ENCODE measurements around the gene VSX1.

DNA sequence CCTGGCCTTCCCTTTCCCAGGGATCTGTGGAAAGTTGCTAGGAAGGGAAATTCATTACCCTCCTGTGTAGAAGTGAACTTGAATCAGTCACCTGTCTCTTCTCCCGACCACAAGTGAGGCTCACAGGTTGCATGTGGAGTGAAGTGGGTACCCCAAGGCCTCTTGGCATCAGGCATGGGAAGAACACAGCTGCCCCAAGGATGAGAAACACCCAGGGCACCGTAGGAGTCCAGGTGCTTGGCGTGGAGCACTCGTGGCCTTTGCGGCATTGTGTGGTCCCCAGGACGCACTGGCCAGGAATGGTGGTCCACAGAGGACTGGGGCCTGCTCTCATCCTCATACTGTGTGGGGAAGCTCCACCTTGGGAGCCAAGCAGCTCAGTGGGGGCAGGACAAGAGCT lies 47.5 kb upstream of the VSX1 start:
- TF ChIP-seq, protein P1, sequence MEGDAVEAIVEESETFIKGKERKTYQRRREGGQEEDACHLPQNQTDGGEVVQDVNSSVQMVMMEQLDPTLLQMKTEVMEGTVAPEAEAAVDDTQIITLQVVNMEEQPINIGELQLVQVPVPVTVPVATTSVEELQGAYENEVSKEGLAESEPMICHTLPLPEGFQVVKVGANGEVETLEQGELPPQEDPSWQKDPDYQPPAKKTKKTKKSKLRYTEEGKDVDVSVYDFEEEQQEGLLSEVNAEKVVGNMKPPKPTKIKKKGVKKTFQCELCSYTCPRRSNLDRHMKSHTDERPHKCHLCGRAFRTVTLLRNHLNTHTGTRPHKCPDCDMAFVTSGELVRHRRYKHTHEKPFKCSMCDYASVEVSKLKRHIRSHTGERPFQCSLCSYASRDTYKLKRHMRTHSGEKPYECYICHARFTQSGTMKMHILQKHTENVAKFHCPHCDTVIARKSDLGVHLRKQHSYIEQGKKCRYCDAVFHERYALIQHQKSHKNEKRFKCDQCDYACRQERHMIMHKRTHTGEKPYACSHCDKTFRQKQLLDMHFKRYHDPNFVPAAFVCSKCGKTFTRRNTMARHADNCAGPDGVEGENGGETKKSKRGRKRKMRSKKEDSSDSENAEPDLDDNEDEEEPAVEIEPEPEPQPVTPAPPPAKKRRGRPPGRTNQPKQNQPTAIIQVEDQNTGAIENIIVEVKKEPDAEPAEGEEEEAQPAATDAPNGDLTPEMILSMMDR (IDR thresholded peaks at IDR 0.05; ENCODE audit: low read depth, low read length) = no peak
- TF ChIP-seq POLR2A (IDR thresholded peaks at IDR 0.05; ENCODE audit: extremely low read depth, insufficient read length) (no peak), MYC (IDR thresholded peaks at IDR 0.05; ENCODE audit: low read depth, low read length) (no peak)
- TF ChIP-seq, protein P2, sequence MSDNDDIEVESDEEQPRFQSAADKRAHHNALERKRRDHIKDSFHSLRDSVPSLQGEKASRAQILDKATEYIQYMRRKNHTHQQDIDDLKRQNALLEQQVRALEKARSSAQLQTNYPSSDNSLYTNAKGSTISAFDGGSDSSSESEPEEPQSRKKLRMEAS (IDR thresholded peaks at IDR 0.05; ENCODE audit: low read depth, low read length) = no peak

Measured in NB4 (cell line).